Panc1 (cell line): Measurements from ENCODE around the gene CSMD2. TPM values are rescaled to one million over a fixed set of nuclear protein-coding genes. Genes with fewer than 3 reads are reported as not detected.

Source experiments
- ATAC-seq: fragments of 200-7000 bp; cut with Tn5 transposase; 2 replicates; pipeline ENCODE4 v1.9.1; 2020; ENCODE audit warnings: mild to moderate bottlenecking, moderate library complexity
- BruUV-seq: library from RNA; stranded (reverse); fragments of 400-500 nt; replicated peaks from 2 replicates; lab custom pipeline; 2021; lab: Mats Ljungman, UMichigan
- CTCF ChIA-PET: fragments of 300-600 bp; sonication (Branson Sonifier 250); formaldehyde crosslinking; loops from one replicate; lab custom pipeline; 2022; ENCODE audit warnings: antibody characterized with exemption; lab: Charles Lee
- POLR2A ChIA-PET: fragments of 300-600 bp; sonication (Branson Sonifier 250); formaldehyde crosslinking; loops from one replicate; lab custom pipeline; 2022; ENCODE audit warnings: antibody characterized with exemption; lab: Charles Lee
- DNase-seq: peaks from one replicate; pipeline ENCODE4 v3.0.0-alpha.2; 2010; ENCODE audit warnings: low read depth, low spot score
- H3K27ac ChIP-seq: 2 replicates; pipeline ENCODE4 v1.5.1; 2011; ENCODE audit warnings: mild to moderate bottlenecking, low read length, inconsistent platforms
- H3K27me3 ChIP-seq: fragments of 200-500 bp; sonication (Bioruptor generic); 2 replicates; pipeline ENCODE4 v1.6.0; 2014; ENCODE audit warnings: low read length, inconsistent platforms; ENCODE audit not compliant: control insufficient read depth, insufficient read depth
- H3K36me3 ChIP-seq: fragments of 200-500 bp; sonication (Bioruptor generic); 2 replicates; pipeline ENCODE4 v1.5.1; 2014; ENCODE audit warnings: inconsistent platforms, mild to moderate bottlenecking, low read length, moderate library complexity; ENCODE audit not compliant: control insufficient read depth, insufficient read depth
- H3K4me1 ChIP-seq: 2 replicates; pipeline ENCODE4 v1.5.1; 2011; ENCODE audit warnings: inconsistent platforms, mild to moderate bottlenecking, low read length, moderate library complexity; ENCODE audit not compliant: control insufficient read depth, insufficient read depth
- H3K4me3 ChIP-seq, 2 experiments: 2 replicates each; pipeline ENCODE4 v1.5.1; 2011 to 2012; ENCODE audit warnings: low read depth in 2 of 2, low read length in 2 of 2, mild to moderate bottlenecking in 2 of 2, inconsistent platforms in 1 of 2, moderate library complexity in 1 of 2
- H3K9me3 ChIP-seq: fragments of 200-500 bp; sonication (Bioruptor generic); 2 replicates; pipeline ENCODE4 v1.5.1; 2014; ENCODE audit warnings: low read depth, mild to moderate bottlenecking, inconsistent platforms, low read length, moderate library complexity; ENCODE audit not compliant: control insufficient read depth, insufficient read depth
- CTCF ChIP-seq: fragments of 450-650 bp; IDR thresholded peaks from 2 replicates; pipeline ENCODE4 v1.5.1; 2017; ENCODE audit warnings: mild to moderate bottlenecking
- POLR2AphosphoS5 ChIP-seq: IDR thresholded peaks from 2 replicates; pipeline ENCODE4 v1.6.1; 2012; ENCODE audit warnings: mild to moderate bottlenecking, low read depth, low read length, moderate library complexity
- REST ChIP-seq, 2 experiments: IDR thresholded peaks; 2 replicates each; pipeline ENCODE4 v1.6.1; 2011 to 2012; ENCODE audit warnings: low read depth in 2 of 2, control low read depth in 1 of 2, low read length in 1 of 2, mild to moderate bottlenecking in 1 of 2, moderate library complexity in 1 of 2; ENCODE audit not compliant: insufficient read depth in 1 of 2
- SIN3A ChIP-seq: IDR thresholded peaks from 2 replicates; pipeline ENCODE4 v1.6.1; 2012; ENCODE audit warnings: low read depth, mild to moderate bottlenecking, low read length, moderate library complexity, borderline replicate concordance; ENCODE audit not compliant: insufficient read depth
- TCF7L2 ChIP-seq: IDR thresholded peaks from 2 replicates; pipeline ENCODE4 v1.6.1; 2011; ENCODE audit warnings: mild to moderate bottlenecking, low read depth, low read length, inconsistent platforms
- in situ Hi-C: cut with HindIII; loops from 2 replicates; pipeline ENCODE4 v1.10.0; 2016; ENCODE audit warnings: low sequenced_read_pairs, low pct_unique_long_range_greater_than_20kb
- intact Hi-C: fragments of 100-400 bp; cut with micrococcal nuclease; formaldehyde crosslinking; loops from one replicate; pipeline ENCODE4 v1.10.0; 2022; ENCODE audit not compliant: unreplicated experiment
- total RNA-seq: library from RNA; stranded (reverse); gene quantifications from one replicate; pipeline ENCODE4 v1.2.1, GENCODE V29; 2021; ENCODE audit not compliant: unreplicated experiment

The CSMD2 gene
- total RNA-seq, 1 experiment from 2014 or later, result not detected

- Histone ChIP-seq H3K27me3 (peaks cover 2% of the 10 kb centered on the region; the same call in 1 of the 2 replicates), H3K36me3 (no peaks in the 10 kb centered on the region), H3K27ac (no peak overlapping the region), H3K4me3 (no peak overlapping the region), H3K4me1 (no peaks in the 10 kb centered on the region), H3K9me3 (no peaks in the 10 kb centered on the region)
- TF ChIP-seq CTCF (no peak), REST (IDR thresholded peaks at IDR 0.05; ENCODE audit: insufficient read depth in 1 of 2, low read depth in 2 of 2, low read length in 1 of 2) (no peak)
- DNase-seq, result no peak
- CTCF ChIA-PET, result no interaction called here
- intact Hi-C loops, result no loop called here
- in situ Hi-C loops, result no loop called here
- BruUV-seq, result no TSS peak
- ATAC-seq, result no peak
- POLR2A ChIA-PET, result no interaction called here
These were observed 336.4 kb downstream of the CSMD2 start for GRCh38 chr1:33828654-33829053.

GRCh38 chr1:33828059-33828458 is 337.0 kb downstream of the CSMD2 start:
- no peak for TF ChIP-seq TCF7L2
- TF ChIP-seq REST (IDR thresholded peaks at IDR 0.05; ENCODE audit: insufficient read depth in 1 of 2, low read depth in 2 of 2, low read length in 1 of 2), result no peak
- TF ChIP-seq CTCF, result no peak
- no peak for TF ChIP-seq POLR2AphosphoS5
- TF ChIP-seq SIN3A, result no peak
- no peak overlapping the region for H3K27ac ChIP-seq
- ChIA-PET POLR2A (no interaction called here), CTCF (no interaction called here)
- ATAC-seq, result no peak
- no TSS peak for BruUV-seq
- H3K36me3 ChIP-seq, result no peaks in the 10 kb centered on the region
- DNase-seq, result no peak
- intact Hi-C loops, result no loop called here
- peaks cover 2% of the 10 kb centered on the region; the same call in 1 of the 2 replicates for H3K27me3 ChIP-seq
- no peak overlapping the region for H3K4me3 ChIP-seq
- H3K9me3 ChIP-seq, result no peaks in the 10 kb centered on the region
- no peaks in the 10 kb centered on the region for H3K4me1 ChIP-seq
- in situ Hi-C loops, result no loop called here
